ENCODE results near the gene TCF4. TPM values are rescaled to one million over a fixed set of nuclear protein-coding genes. Genes with fewer than 3 reads are reported as not detected.

The TCF4 gene
- total RNA-seq, 1 experiment from 2014 or later, result 2.3 TPM

DNA sequence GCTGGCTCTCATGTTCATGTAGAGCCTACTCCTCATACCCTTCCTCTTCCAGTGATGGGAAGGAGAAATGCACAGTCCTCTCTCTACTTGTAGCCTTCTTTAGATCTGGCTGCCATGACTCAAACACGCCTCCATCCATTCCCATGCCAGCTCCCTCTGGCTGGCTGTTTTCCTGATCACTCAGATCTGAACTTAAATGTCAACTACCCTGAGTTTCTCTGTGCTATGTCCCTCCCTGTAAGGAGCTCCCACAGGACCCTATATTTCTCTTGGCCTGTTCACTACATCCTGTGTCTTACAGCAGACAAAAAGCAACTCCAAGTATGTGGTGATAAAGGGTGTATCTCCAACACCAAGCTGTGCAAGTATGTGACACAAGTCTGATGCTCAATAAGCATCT is 152.4 kb downstream of the TCF4 start:
- no peak overlapping the region for H3K4me3 ChIP-seq (ENCODE audit: low read depth in 2 of 2, low read length in 2 of 2)
- POLR2A ChIA-PET, result no interaction called here
- in situ Hi-C loops (cut with HindIII; ENCODE audit: low pct_unique_long_range_greater_than_20kb, low sequenced_read_pairs), result no loop called here

DNA sequence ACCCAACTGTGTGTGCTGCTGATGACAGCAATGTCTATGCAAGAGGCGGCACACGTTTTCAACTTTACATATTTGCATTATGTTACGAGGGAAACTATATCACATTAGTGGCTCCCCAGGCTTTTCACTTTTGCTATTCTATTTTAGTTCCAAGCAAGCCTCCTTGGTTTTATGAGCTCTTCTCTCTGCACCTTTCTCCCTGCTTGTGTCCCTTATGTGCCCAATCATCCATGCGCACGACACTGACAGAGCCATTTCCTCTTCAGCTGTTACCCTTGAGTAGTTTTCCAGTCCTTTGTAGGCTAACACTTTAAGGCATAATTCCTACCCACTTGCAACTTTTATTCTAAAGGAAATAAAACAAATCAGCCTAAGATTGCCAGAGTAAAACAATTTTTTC is 154.3 kb downstream of the TCF4 start:
- no peak for ATAC-seq
- TF ChIP-seq POLR2AphosphoS5 (IDR thresholded peaks at IDR 0.05; ENCODE audit: low read depth, low read length), result no peak
- no peak for TF ChIP-seq SIN3A (IDR thresholded peaks at IDR 0.05; ENCODE audit: borderline replicate concordance, insufficient read depth, low read depth, low read length)
- TF ChIP-seq, protein P1, sequence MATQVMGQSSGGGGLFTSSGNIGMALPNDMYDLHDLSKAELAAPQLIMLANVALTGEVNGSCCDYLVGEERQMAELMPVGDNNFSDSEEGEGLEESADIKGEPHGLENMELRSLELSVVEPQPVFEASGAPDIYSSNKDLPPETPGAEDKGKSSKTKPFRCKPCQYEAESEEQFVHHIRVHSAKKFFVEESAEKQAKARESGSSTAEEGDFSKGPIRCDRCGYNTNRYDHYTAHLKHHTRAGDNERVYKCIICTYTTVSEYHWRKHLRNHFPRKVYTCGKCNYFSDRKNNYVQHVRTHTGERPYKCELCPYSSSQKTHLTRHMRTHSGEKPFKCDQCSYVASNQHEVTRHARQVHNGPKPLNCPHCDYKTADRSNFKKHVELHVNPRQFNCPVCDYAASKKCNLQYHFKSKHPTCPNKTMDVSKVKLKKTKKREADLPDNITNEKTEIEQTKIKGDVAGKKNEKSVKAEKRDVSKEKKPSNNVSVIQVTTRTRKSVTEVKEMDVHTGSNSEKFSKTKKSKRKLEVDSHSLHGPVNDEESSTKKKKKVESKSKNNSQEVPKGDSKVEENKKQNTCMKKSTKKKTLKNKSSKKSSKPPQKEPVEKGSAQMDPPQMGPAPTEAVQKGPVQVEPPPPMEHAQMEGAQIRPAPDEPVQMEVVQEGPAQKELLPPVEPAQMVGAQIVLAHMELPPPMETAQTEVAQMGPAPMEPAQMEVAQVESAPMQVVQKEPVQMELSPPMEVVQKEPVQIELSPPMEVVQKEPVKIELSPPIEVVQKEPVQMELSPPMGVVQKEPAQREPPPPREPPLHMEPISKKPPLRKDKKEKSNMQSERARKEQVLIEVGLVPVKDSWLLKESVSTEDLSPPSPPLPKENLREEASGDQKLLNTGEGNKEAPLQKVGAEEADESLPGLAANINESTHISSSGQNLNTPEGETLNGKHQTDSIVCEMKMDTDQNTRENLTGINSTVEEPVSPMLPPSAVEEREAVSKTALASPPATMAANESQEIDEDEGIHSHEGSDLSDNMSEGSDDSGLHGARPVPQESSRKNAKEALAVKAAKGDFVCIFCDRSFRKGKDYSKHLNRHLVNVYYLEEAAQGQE (IDR thresholded peaks at IDR 0.05; ENCODE audit: insufficient read depth in 1 of 2, low read depth in 2 of 2, low read length in 1 of 2), result no peak
- TF ChIP-seq, protein P2, sequence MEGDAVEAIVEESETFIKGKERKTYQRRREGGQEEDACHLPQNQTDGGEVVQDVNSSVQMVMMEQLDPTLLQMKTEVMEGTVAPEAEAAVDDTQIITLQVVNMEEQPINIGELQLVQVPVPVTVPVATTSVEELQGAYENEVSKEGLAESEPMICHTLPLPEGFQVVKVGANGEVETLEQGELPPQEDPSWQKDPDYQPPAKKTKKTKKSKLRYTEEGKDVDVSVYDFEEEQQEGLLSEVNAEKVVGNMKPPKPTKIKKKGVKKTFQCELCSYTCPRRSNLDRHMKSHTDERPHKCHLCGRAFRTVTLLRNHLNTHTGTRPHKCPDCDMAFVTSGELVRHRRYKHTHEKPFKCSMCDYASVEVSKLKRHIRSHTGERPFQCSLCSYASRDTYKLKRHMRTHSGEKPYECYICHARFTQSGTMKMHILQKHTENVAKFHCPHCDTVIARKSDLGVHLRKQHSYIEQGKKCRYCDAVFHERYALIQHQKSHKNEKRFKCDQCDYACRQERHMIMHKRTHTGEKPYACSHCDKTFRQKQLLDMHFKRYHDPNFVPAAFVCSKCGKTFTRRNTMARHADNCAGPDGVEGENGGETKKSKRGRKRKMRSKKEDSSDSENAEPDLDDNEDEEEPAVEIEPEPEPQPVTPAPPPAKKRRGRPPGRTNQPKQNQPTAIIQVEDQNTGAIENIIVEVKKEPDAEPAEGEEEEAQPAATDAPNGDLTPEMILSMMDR (IDR thresholded peaks at IDR 0.05), result no peak
- no peak for TF ChIP-seq TCF7L2 (IDR thresholded peaks at IDR 0.05; ENCODE audit: low read depth, low read length)
- Histone ChIP-seq H3K4me3 (ENCODE audit: low read depth in 2 of 2, low read length in 2 of 2) (no peak overlapping the region), H3K9me3 (ENCODE audit: control insufficient read depth, insufficient read depth, low read depth, low read length) (no peaks in the 10 kb centered on the region), H3K27me3 (ENCODE audit: control insufficient read depth, insufficient read depth, low read length) (no peaks in the 10 kb centered on the region), H3K4me1 (ENCODE audit: control insufficient read depth, insufficient read depth, low read length) (no peaks in the 10 kb centered on the region), H3K36me3 (ENCODE audit: control insufficient read depth, insufficient read depth, low read length) (no peaks in the 10 kb centered on the region), H3K27ac (ENCODE audit: low read length) (no peak overlapping the region)
- ChIA-PET CTCF (no interaction called here), POLR2A (no interaction called here)
- intact Hi-C loops (cut with micrococcal nuclease; ENCODE audit: unreplicated experiment), result no loop called here
- in situ Hi-C loops (cut with HindIII; ENCODE audit: low pct_unique_long_range_greater_than_20kb, low sequenced_read_pairs), result no loop called here
- no peak for DNase-seq (ENCODE audit: low read depth, low spot score)
- BruUV-seq (replicated peaks), result no TSS peak

More for the DNA sequence above, 152.4 kb downstream of the TCF4 start:
- CTCF ChIA-PET, result no interaction called here
- TF ChIP-seq SIN3A (IDR thresholded peaks at IDR 0.05; ENCODE audit: borderline replicate concordance, insufficient read depth, low read depth, low read length) (no peak), TCF7L2 (IDR thresholded peaks at IDR 0.05; ENCODE audit: low read depth, low read length) (no peak), POLR2AphosphoS5 (IDR thresholded peaks at IDR 0.05; ENCODE audit: low read depth, low read length) (no peak)
- TF ChIP-seq, protein P1 (IDR thresholded peaks at IDR 0.05; ENCODE audit: insufficient read depth in 1 of 2, low read depth in 2 of 2, low read length in 1 of 2), result no peak
- TF ChIP-seq, protein P2 (IDR thresholded peaks at IDR 0.05), result no peak
- DNase-seq (ENCODE audit: low read depth, low spot score) (no peak), ATAC-seq (no peak)
- BruUV-seq (replicated peaks), result no TSS peak
- no peaks in the 10 kb centered on the region for H3K4me1 ChIP-seq (ENCODE audit: control insufficient read depth, insufficient read depth, low read length)
- intact Hi-C loops (cut with micrococcal nuclease; ENCODE audit: unreplicated experiment), result no loop called here
- no peaks in the 10 kb centered on the region for H3K9me3 ChIP-seq (ENCODE audit: control insufficient read depth, insufficient read depth, low read depth, low read length)
- no peaks in the 10 kb centered on the region for H3K36me3 ChIP-seq (ENCODE audit: control insufficient read depth, insufficient read depth, low read length)
- H3K27me3 ChIP-seq (ENCODE audit: control insufficient read depth, insufficient read depth, low read length), result no peaks in the 10 kb centered on the region
- no peak overlapping the region for H3K27ac ChIP-seq (ENCODE audit: low read length)

Measured in Panc1 (cell line).